ENCODE results near the gene LRRIQ3. TPM values are rescaled to one million over a fixed set of nuclear protein-coding genes. Genes with fewer than 3 reads are reported as not detected.

Gene LRRIQ3
- 0.26 and 0.68 TPM in 2 replicates for total RNA-seq

GRCh38 chr1:74197657-74198552, at the start of gene LRRIQ3, which contains the start of gene FPGT:
TSS of gene LRRIQ3 (minus strand) at chr1:74198176. CDS start at chr1:74183684, 14,492 bp downstream.
TSS of gene FPGT (plus strand) at chr1:74198242. CDS start at chr1:74198279, 37 bp downstream.

GRCh38 chr1:74235153-74235552, 37.2 kb upstream of the LRRIQ3 start, which contains the start of gene TNNI3K:
TSS of gene TNNI3K (plus strand) at chr1:74235387. CDS start at chr1:74235452, 65 bp downstream.

Other genes with a start within 250 kb of the LRRIQ3 start
- 13.9 and 19.8 TPM in 2 replicates for gene FPGT, start 66 bp upstream of the LRRIQ3 start, total RNA-seq
- 1.2 and 1.7 TPM in 2 replicates for gene TNNI3K, start 37.2 kb upstream of the LRRIQ3 start, total RNA-seq

Data from aortic smooth muscle cell (primary cell).